ENCODE measurements around the gene CAD. TPM values are rescaled to one million over a fixed set of nuclear protein-coding genes. Genes with fewer than 3 reads are reported as not detected.
"Not testable (repeated sequence)": the region's sequence is repeated elsewhere in the genome, so short reads cannot be mapped to it uniquely, and the experiment has no call there.

Gene CAD
- total RNA-seq, 2 experiments from 2014 or later: 99.7 to 102 TPM

DNA sequence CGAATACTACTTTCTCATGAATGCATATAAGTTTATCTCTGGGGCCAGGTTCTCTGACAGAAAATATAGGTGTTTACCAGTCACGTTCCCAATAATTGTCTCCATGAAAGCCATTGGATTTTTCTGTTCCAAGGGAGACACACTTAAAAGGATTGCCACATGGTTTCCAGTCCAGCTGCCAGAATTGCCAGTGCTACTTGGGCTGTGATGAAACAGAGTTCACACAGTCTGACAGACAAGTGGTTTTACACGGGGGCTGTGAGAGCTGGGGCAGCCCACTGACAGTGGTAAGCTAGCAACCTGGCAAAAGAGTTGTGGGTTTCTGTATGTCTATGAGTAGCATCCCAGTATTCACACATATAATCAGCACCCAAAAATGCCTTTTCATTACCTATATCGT, 33.1 kb upstream of the CAD start:
- no peak for DNase-seq
- POLR2A ChIA-PET: no interaction called here
- CTCF ChIA-PET: interaction anchor here (0.6 to 2.1 kb wide), 3 partner anchors 14 to 1333 kb away, joined by 3 to 9 read pairs (median 4); no protein-coding TSS in a partner anchor
- Mint-ChIP-seq H3K36me3 (no peaks in the 10 kb centered on the region), H3K4me1 (ENCODE audit: low read depth) (no peaks in the 10 kb centered on the region), H3K9me3 (no peaks in the 10 kb centered on the region), H3K4me3 (no peak overlapping the region), H3K27ac (no peak overlapping the region), H3K27me3 (peaks cover 23% of the 10 kb centered on the region)
- intact Hi-C loops (cut with micrococcal nuclease): no loop called here

GRCh38 chr2:27185331-27186026, 31.7 kb upstream of the CAD start:
- H3K36me3 Mint-ChIP-seq: no peaks in the 10 kb centered on the region
- ChIA-PET POLR2A (no interaction called here), CTCF (no interaction called here)
- H3K9me3 Mint-ChIP-seq: no peaks in the 10 kb centered on the region
- no peak for DNase-seq
- no peaks in the 10 kb centered on the region for H3K4me1 Mint-ChIP-seq (ENCODE audit: low read depth)
- peaks cover 17% of the 10 kb centered on the region for H3K27me3 Mint-ChIP-seq
- H3K4me3 Mint-ChIP-seq: no peak overlapping the region
- intact Hi-C loops (cut with micrococcal nuclease): no loop called here
- no peak overlapping the region for H3K27ac Mint-ChIP-seq

- ChIA-PET POLR2A (interaction anchor here (0.5 to 0.6 kb wide), 2 partner anchors 60 to 387 kb away, joined by 3 read pairs; no protein-coding TSS in a partner anchor), CTCF (interaction anchor here (1.4 kb wide), 1 partner anchor 16 kb away, joined by 8 read pairs; no protein-coding TSS in a partner anchor)
- H3K27me3 Mint-ChIP-seq: peaks cover 6% of the 10 kb centered on the region
- H3K4me3 Mint-ChIP-seq: no peak overlapping the region
- H3K4me1 Mint-ChIP-seq (ENCODE audit: low read depth): no peaks in the 10 kb centered on the region
- no peak for DNase-seq
- intact Hi-C loops (cut with micrococcal nuclease): no loop called here
- no peak overlapping the region for H3K27ac Mint-ChIP-seq
- no peaks in the 10 kb centered on the region for H3K9me3 Mint-ChIP-seq
- H3K36me3 Mint-ChIP-seq: no peaks in the 10 kb centered on the region
Observed at GRCh38 chr2:27186613-27187345, 30.4 kb upstream of the CAD start.

- Mint-ChIP-seq H3K36me3 (no peaks in the 10 kb centered on the region), H3K4me3 (no peak overlapping the region), H3K27me3 (no peaks in the 10 kb centered on the region), H3K4me1 (ENCODE audit: low read depth) (no peaks in the 10 kb centered on the region), H3K9me3 (no peaks in the 10 kb centered on the region), H3K27ac (no peak overlapping the region)
- CTCF ChIA-PET: interaction anchor here (3.0 kb wide), 1 partner anchor 19 kb away, joined by 14 read pairs; no protein-coding TSS in a partner anchor
- no peak for DNase-seq
- intact Hi-C loops (cut with micrococcal nuclease): no loop called here
- POLR2A ChIA-PET: no interaction called here
Observed at GRCh38 chr2:27189989-27190388, 27.2 kb upstream of the CAD start.

DNA sequence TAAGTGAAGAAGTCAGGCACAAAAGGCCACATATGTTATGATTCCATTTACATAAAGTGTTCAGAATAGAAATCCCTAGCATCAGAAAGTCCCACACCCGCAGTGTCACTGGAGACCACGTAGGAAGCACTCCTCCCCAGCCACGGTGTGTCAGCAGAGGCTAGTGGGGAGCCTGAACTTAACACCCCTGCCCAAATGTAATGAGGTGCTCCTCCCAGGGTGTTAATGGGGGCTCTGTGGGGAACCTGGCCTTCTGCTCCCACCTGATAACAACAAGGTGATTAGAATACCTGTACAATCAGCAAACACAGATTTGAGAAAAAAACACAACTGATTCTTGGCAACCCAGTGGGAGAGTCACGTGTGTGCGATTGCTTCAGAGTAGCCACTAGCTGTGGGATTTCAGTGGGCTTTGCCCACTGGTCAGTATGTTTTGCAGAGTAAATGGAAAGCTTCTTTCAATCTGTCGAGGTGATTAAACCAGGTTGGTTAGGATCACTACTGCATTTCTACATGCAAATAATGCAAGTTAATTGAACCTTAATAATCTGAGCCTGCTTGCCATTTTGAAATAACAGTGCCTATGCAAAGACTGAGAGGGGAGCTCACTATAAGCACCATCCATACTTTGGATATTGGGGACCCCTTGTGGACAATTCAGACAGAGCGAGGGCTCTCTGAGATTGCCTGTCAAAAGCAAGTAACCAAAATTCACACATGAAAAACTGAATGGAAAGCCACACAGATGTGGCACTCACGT, 25.9 kb upstream of the CAD start:
- Mint-ChIP-seq H3K4me3 (no peak overlapping the region), H3K27me3 (no peaks in the 10 kb centered on the region)
- POLR2A ChIA-PET: no interaction called here

DNA sequence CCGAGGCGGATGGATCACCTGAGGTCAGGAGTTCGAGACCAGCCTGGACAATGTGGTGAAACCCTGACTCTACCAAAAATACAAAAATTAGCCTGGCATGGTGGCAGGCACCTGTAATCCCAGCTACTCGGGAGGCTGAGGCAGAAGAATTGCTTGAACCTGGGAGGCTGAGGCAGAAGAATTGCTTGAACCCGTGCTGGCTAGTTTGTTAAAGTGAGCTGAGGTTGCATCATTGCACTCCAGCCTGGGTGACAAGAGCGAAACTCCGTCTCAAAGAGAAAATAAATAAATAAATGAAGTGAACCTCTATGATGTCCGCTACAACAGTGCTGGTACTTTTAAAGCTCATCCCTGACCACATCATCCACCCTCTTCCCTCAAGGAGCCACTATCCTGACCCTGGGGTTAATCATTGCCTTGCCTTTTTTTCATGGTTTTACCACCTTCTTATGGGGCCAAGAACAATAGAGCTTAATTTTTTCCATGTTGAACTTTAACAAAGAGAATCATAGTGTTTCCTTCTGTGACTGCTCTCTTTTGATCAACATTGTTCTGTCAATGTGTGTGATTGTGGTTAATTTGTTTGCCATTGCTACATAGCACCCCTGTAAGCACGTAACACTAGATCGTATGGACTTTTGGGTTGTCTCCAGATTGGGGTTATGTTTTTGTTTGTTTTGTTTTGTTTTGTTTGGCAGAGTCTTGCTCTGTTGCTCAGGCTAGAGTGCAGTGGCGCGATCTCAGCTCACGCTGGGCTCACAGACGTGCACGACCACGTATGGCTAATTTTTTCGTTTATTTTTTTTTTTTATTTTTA, 22.4 kb upstream of the CAD start:
- no peaks in the 10 kb centered on the region for H3K27me3 Mint-ChIP-seq
- no peaks in the 10 kb centered on the region for H3K9me3 Mint-ChIP-seq
- intact Hi-C loops (cut with micrococcal nuclease): no loop called here
- peaks cover 1% of the 10 kb centered on the region for H3K36me3 Mint-ChIP-seq
- POLR2A ChIA-PET: no interaction called here
- H3K4me3 Mint-ChIP-seq: no peak overlapping the region
- no peak overlapping the region for H3K27ac Mint-ChIP-seq
- DNase-seq: no peak
- no peaks in the 10 kb centered on the region for H3K4me1 Mint-ChIP-seq (ENCODE audit: low read depth)
- CTCF ChIA-PET: no interaction called here

More for the DNA sequence above, 25.9 kb upstream of the CAD start:
- Mint-ChIP-seq H3K9me3 (no peaks in the 10 kb centered on the region), H3K36me3 (no peaks in the 10 kb centered on the region), H3K4me1 (ENCODE audit: low read depth) (no peaks in the 10 kb centered on the region), H3K27ac (no peak overlapping the region)
- intact Hi-C loops (cut with micrococcal nuclease): loop anchor here (1.0 kb wide), 2 partner anchors 93 to 230 kb away; no protein-coding TSS in a partner anchor
- DNase-seq: peak; percentile 52
- CTCF ChIA-PET: interaction anchor here (0.6 to 3.0 kb wide), 13 partner anchors 11 to 235 kb away, joined by 3 to 20 read pairs (median 5); no protein-coding TSS in a partner anchor

DNA sequence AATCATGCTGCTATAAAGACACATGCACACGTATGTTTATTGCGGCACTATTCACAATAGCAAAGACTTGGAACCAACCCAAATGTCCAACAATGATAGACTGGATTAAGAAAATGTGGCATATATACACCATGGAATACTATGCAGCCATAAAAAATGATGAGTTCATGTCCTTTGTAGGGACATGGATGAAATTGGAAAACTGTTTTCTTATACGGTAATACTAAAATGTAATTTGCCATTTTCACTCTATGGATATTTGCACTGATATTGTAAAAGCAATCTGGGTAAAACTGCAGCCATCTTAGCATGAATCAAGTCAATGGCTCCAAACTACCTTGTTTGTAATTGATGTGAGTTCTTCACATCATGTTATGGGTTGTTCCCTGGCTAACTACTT, 21.4 kb upstream of the CAD start:
- H3K27me3 Mint-ChIP-seq; H3K27ac Mint-ChIP-seq; intact Hi-C loops (cut with micrococcal nuclease); POLR2A ChIA-PET; DNase-seq; H3K9me3 Mint-ChIP-seq; H3K4me1 Mint-ChIP-seq (ENCODE audit: low read depth); CTCF ChIA-PET; H3K4me3 Mint-ChIP-seq; H3K36me3 Mint-ChIP-seq: not testable (repeated sequence)

DNA sequence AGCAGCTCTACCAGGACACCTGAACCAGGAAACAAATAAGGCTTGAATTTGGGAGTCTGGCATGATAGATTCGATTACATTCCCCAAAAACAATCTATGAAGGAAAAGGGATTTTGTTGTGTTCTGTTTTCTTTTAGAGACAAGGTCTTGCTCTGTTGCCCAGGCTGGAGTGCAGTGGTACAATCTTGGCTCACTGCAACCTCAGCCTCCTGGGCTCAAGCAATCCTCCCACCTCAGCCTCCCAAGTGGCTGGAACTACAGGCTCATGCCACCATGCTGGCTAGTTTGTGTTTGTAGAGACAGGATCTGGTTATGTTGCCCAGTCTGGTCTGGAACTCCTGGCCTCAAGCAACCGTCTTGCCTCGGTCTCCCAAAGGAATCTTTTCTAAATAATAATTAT, 19.1 kb upstream of the CAD start:
- H3K27me3 Mint-ChIP-seq; intact Hi-C loops (cut with micrococcal nuclease); H3K4me1 Mint-ChIP-seq (ENCODE audit: low read depth); POLR2A ChIA-PET; H3K9me3 Mint-ChIP-seq; DNase-seq; CTCF ChIA-PET; H3K4me3 Mint-ChIP-seq; H3K27ac Mint-ChIP-seq: not testable (repeated sequence)
- H3K36me3 Mint-ChIP-seq: peaks cover 13% of the 10 kb centered on the region

- H3K4me1 Mint-ChIP-seq (ENCODE audit: low read depth): no peaks in the 10 kb centered on the region
- no peaks in the 10 kb centered on the region for H3K9me3 Mint-ChIP-seq
- CTCF ChIA-PET: no interaction called here
- peaks cover 16% of the 10 kb centered on the region for H3K36me3 Mint-ChIP-seq
- DNase-seq: no peak
- H3K27ac Mint-ChIP-seq: no peak overlapping the region
- H3K27me3 Mint-ChIP-seq: no peaks in the 10 kb centered on the region
- H3K4me3 Mint-ChIP-seq: no peak overlapping the region
- POLR2A ChIA-PET: no interaction called here
- intact Hi-C loops (cut with micrococcal nuclease): no loop called here
Observed at GRCh38 chr2:27198627-27199026, 18.5 kb upstream of the CAD start.

DNA sequence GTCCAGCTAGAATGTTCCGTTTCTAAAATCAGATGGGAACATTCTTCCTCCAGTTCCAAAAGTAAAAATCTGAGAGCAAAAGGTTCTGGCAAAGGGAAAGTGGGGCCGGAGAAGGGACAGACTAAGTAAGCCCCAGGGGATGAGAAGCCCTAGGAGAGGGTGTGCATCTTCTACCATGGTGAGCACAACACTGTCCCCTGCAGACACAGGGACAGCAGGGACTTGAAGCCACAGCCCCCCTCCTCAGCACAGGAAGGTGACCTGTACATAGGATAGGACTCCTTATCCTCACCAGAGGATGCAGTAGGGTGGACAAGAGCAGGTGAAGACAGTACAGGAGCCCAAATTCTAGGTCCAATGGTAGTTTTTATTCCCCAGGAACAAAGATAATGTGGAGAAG, 17.9 kb upstream of the CAD start:
- no peak for DNase-seq
- H3K9me3 Mint-ChIP-seq: no peaks in the 10 kb centered on the region
- H3K4me1 Mint-ChIP-seq (ENCODE audit: low read depth): no peaks in the 10 kb centered on the region
- intact Hi-C loops (cut with micrococcal nuclease): no loop called here
- peaks cover 16% of the 10 kb centered on the region for H3K36me3 Mint-ChIP-seq
- H3K4me3 Mint-ChIP-seq: no peak overlapping the region
- ChIA-PET POLR2A (no interaction called here), CTCF (no interaction called here)
- no peaks in the 10 kb centered on the region for H3K27me3 Mint-ChIP-seq
- no peak overlapping the region for H3K27ac Mint-ChIP-seq

GRCh38 chr2:27201675-27202074, 15.5 kb upstream of the CAD start:
- peaks cover 4% of the 10 kb centered on the region for H3K4me1 Mint-ChIP-seq (ENCODE audit: low read depth)
- ChIA-PET CTCF (no interaction called here), POLR2A (no interaction called here)
- H3K36me3 Mint-ChIP-seq: peaks cover 28% of the 10 kb centered on the region
- DNase-seq: no peak
- no peak overlapping the region for H3K4me3 Mint-ChIP-seq
- no peaks in the 10 kb centered on the region for H3K27me3 Mint-ChIP-seq
- no peak overlapping the region for H3K27ac Mint-ChIP-seq
- no peaks in the 10 kb centered on the region for H3K9me3 Mint-ChIP-seq
- intact Hi-C loops (cut with micrococcal nuclease): no loop called here

- Mint-ChIP-seq H3K9me3 (no peaks in the 10 kb centered on the region), H3K4me3 (no peak overlapping the region), H3K27me3 (no peaks in the 10 kb centered on the region), H3K27ac (no peak overlapping the region), H3K36me3 (peaks cover 33% of the 10 kb centered on the region), H3K4me1 (ENCODE audit: low read depth) (peaks cover 5% of the 10 kb centered on the region)
- intact Hi-C loops (cut with micrococcal nuclease): no loop called here
- no peak for DNase-seq
- ChIA-PET CTCF (no interaction called here), POLR2A (interaction anchor here (0.6 kb wide), 1 partner anchor 38 kb away, joined by 3 read pairs; no protein-coding TSS in a partner anchor)
Observed at GRCh38 chr2:27202854-27203253, 14.3 kb upstream of the CAD start.

Data from activated CD4-positive, alpha-beta memory T cell treated with anti-CD3 and anti-CD28 coated beads for 36 hours (primary cell).